Ishikawa (cell line): Measurements from ENCODE around the gene CUL2.
"Not testable (repeated sequence)": the region's sequence is repeated elsewhere in the genome, so short reads cannot be mapped to it uniquely, and the experiment has no call there.

ENCODE experiments used
- CEBPB ChIP-seq: IDR thresholded peaks from 2 replicates; pipeline ENCODE4 v1.6.1; 2012
- EP300 ChIP-seq: IDR thresholded peaks from 2 replicates; pipeline ENCODE4 v1.6.1; 2012; ENCODE audit warnings: borderline replicate concordance
- FOXM1 ChIP-seq: IDR thresholded peaks from 2 replicates; pipeline ENCODE4 v1.6.1; 2012; ENCODE audit warnings: low read depth, borderline replicate concordance
- NFIC ChIP-seq: IDR thresholded peaks from 2 replicates; pipeline ENCODE4 v1.6.1; 2012
- RAD21 ChIP-seq: IDR thresholded peaks from 2 replicates; pipeline ENCODE4 v1.6.1; 2012; ENCODE audit warnings: low read depth
- REST ChIP-seq: IDR thresholded peaks from 2 replicates; pipeline ENCODE4 v1.6.1; 2012; ENCODE audit warnings: low read depth, mild to moderate bottlenecking
- TAF1 ChIP-seq: IDR thresholded peaks from 2 replicates; pipeline ENCODE4 v1.6.1; 2012; ENCODE audit warnings: low read depth, mild to moderate bottlenecking

- not testable (repeated sequence) for TF ChIP-seq REST, CEBPB, NFIC, EP300, TAF1, FOXM1
- peak; percentile 70 for TF ChIP-seq RAD21
These were observed 115.6 kb downstream of the CUL2 start for GRCh38 chr10:34974364-34975065.
